ENCODE results near the gene ARHGAP4.

DNA sequence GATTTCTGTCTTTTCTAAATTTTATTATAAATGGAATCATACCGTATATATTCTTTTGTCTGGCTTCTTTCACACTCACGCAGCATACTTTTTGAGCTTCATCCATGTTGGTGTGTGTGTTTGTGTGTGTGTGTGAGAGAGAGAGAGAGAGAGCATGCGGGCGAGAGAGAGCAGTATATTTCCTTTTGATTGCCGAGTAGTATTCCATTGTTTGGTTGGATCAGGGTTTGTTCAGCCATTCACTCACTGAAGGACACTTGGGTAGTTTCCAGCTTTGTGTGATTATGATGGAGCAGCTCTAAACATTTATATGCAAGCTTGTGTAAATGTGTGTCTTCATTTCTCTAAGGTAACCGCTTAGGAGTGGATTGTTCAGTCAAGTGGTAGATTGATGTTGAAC is 36.9 kb downstream of the ARHGAP4 start:
- TF ChIP-seq EZH2 (IDR thresholded peaks at IDR 0.05) (no peak), POLR2AphosphoS5 (IDR thresholded peaks at IDR 0.05; ENCODE audit: borderline replicate concordance, low read depth, low read length) (no peak)
